ENCODE measurements around the gene EXOC6.

EXOC6 gene

DNA sequence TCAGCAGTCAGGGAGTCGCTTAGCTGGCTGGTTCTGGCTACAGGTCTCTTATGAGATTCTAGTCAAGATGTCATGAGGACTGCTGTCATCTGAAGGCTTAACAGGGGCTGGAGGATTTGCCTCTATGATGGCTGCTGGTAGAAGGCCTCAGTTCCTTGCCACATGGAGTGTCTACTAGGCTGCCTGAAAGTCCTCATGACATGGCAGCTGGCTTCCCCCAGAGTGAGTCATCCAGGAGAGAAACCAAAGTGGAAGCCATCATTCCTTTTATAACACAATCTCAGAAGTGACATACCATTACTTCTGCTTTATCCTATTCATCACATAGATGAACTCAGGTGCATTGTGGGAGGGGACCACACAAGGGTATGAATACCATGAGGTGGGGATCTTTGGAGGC is 75.1 kb downstream of the EXOC6 start:
- Histone ChIP-seq H3K9me3 (ENCODE audit: insufficient read depth, low read depth, low read length) (peaks cover 4% of the 10 kb centered on the region; the same call in 1 of the 2 replicates), H2AFZ (ENCODE audit: low read length) (no peak overlapping the region), H3K27me3 (ENCODE audit: insufficient read depth, low read length, poor library complexity, severe bottlenecking) (no peaks in the 10 kb centered on the region), H3K4me2 (ENCODE audit: low read depth, low read length, poor library complexity, severe bottlenecking) (no peak overlapping the region), H3K9me2 (replicated peaks; ENCODE audit: low read depth, low read length) (no peaks in the 10 kb centered on the region), H3K4me1 (ENCODE audit: insufficient read depth, low read length, poor library complexity, severe bottlenecking) (no peaks in the 10 kb centered on the region), H4K20me1 (ENCODE audit: insufficient read depth, low read length, poor library complexity, severe bottlenecking) (no peaks in the 10 kb centered on the region), H3K9ac (ENCODE audit: low read depth, low read length, poor library complexity, severe bottlenecking) (no peak overlapping the region), H3K4me3 (ENCODE audit: low read length, poor library complexity, severe bottlenecking) (no peak overlapping the region), H3F3A (ENCODE audit: low read depth) (no peaks in the 10 kb centered on the region), H3K36me3 (ENCODE audit: insufficient read depth, low read length) (peaks cover 11% of the 10 kb centered on the region), H3K79me2 (ENCODE audit: insufficient read depth, low read length) (no peaks in the 10 kb centered on the region)
- no peak for TF ChIP-seq CTCF (conservative IDR thresholded peaks at IDR 0.05; ENCODE audit: low read length)
- no peak for TF ChIP-seq EZH2phosphoT487 (IDR thresholded peaks at IDR 0.05; ENCODE audit: borderline replicate concordance)

GRCh38 chr10:92929896-92930295 is 81.6 kb downstream of the EXOC6 start:
- TF ChIP-seq EZH2phosphoT487 (IDR thresholded peaks at IDR 0.05; ENCODE audit: borderline replicate concordance): no peak
- TF ChIP-seq CTCF (conservative IDR thresholded peaks at IDR 0.05; ENCODE audit: low read length): no peak
- Histone ChIP-seq H3F3A (ENCODE audit: low read depth) (no peaks in the 10 kb centered on the region; the same call in 1 of the 2 replicates), H3K9me2 (replicated peaks; ENCODE audit: low read depth, low read length) (no peaks in the 10 kb centered on the region), H3K79me2 (ENCODE audit: insufficient read depth, low read length) (no peaks in the 10 kb centered on the region), H3K4me3 (ENCODE audit: low read length, poor library complexity, severe bottlenecking) (no peak overlapping the region), H3K4me2 (ENCODE audit: low read depth, low read length, poor library complexity, severe bottlenecking) (no peak overlapping the region), H2AFZ (ENCODE audit: low read length) (no peak overlapping the region), H4K20me1 (ENCODE audit: insufficient read depth, low read length, poor library complexity, severe bottlenecking) (no peaks in the 10 kb centered on the region), H3K9ac (ENCODE audit: low read depth, low read length, poor library complexity, severe bottlenecking) (no peak overlapping the region), H3K4me1 (ENCODE audit: insufficient read depth, low read length, poor library complexity, severe bottlenecking) (no peaks in the 10 kb centered on the region), H3K36me3 (ENCODE audit: insufficient read depth, low read length) (peaks cover 4% of the 10 kb centered on the region), H3K9me3 (ENCODE audit: insufficient read depth, low read depth, low read length) (no peaks in the 10 kb centered on the region), H3K27me3 (ENCODE audit: insufficient read depth, low read length, poor library complexity, severe bottlenecking) (no peaks in the 10 kb centered on the region)

- H3K4me2 ChIP-seq (ENCODE audit: low read depth, low read length, poor library complexity, severe bottlenecking): no peak overlapping the region
- TF ChIP-seq CTCF (conservative IDR thresholded peaks at IDR 0.05; ENCODE audit: low read length) (no peak), EZH2phosphoT487 (IDR thresholded peaks at IDR 0.05; ENCODE audit: borderline replicate concordance) (no peak)
- no peaks in the 10 kb centered on the region for H3K9me3 ChIP-seq (ENCODE audit: insufficient read depth, low read depth, low read length)
- H3K36me3 ChIP-seq (ENCODE audit: insufficient read depth, low read length): peaks cover 4% of the 10 kb centered on the region
- no peaks in the 10 kb centered on the region; the same call in 1 of the 2 replicates for H3F3A ChIP-seq (ENCODE audit: low read depth)
- H2AFZ ChIP-seq (ENCODE audit: low read length): no peak overlapping the region
- no peaks in the 10 kb centered on the region for H3K9me2 ChIP-seq (replicated peaks; ENCODE audit: low read depth, low read length)
- no peaks in the 10 kb centered on the region for H3K27me3 ChIP-seq (ENCODE audit: insufficient read depth, low read length, poor library complexity, severe bottlenecking)
- no peak overlapping the region for H3K4me3 ChIP-seq (ENCODE audit: low read length, poor library complexity, severe bottlenecking)
- H3K4me1 ChIP-seq (ENCODE audit: insufficient read depth, low read length, poor library complexity, severe bottlenecking): no peaks in the 10 kb centered on the region
- H4K20me1 ChIP-seq (ENCODE audit: insufficient read depth, low read length, poor library complexity, severe bottlenecking): no peaks in the 10 kb centered on the region
- no peaks in the 10 kb centered on the region for H3K79me2 ChIP-seq (ENCODE audit: insufficient read depth, low read length)
- H3K9ac ChIP-seq (ENCODE audit: low read depth, low read length, poor library complexity, severe bottlenecking): no peak overlapping the region
Measured at GRCh38 chr10:92931597-92931996, 83.3 kb downstream of the EXOC6 start.

Data from Loucy (cell line).